SW 1271 (cell line): ENCODE data around the gene ZCCHC14.
A peak's percentile ranks its signal among the peaks of the same experiment; 100 is the strongest.
"Not testable (repeated sequence)": the region's sequence is repeated elsewhere in the genome, so short reads cannot be mapped to it uniquely, and the experiment has no call there.

ENCODE experiments used
- DNase-seq, 2 experiments: peaks; one replicate each; lab custom pipeline; 2025; lab: John Stamatoyannopoulos, UW

Gene ZCCHC14

DNA sequence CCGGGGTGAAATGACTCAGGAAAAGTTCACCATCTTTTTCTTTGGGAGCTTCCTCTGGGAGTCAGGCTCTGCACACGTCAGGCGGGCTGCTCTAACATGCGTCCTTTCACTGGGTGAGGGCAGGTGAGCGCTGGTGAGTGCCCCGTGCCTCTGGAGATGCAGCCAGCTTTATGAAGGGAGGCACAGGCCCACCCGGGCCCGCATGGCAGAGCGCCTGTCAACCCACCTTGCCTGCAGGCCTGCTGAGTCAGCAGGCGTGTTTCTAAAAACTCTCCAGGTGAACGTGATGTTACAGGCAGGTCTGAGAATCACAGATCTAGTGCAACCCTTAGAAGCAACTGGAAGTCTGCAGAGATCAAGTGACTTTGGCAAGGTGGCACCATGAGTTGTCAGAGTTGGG is 82.3 kb downstream of the ZCCHC14 start:
- DNase-seq: no peak

DNA sequence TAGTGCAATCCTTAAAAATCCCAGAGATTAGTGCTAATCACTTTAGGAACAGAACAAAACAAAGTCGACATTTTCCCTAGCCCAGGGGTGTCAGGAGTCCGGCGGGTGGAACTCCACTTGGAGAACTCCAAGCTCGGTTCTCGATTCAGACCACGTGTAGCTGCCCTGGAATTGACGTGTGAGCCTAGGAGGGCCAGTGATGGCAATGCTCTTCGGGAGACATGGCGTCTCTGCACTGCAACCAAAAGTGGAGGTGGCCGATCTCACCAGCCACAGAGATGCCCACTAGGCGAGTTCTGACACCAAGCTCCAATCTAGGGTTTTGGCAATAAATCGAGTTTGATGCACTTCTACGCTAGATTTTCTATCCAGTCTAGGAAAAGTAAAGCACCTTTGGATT is 83.0 kb downstream of the ZCCHC14 start:
- no peak for DNase-seq

GRCh38 chr16:87409153-87409552 is 83.7 kb downstream of the ZCCHC14 start:
- DNase-seq: no peak

DNA sequence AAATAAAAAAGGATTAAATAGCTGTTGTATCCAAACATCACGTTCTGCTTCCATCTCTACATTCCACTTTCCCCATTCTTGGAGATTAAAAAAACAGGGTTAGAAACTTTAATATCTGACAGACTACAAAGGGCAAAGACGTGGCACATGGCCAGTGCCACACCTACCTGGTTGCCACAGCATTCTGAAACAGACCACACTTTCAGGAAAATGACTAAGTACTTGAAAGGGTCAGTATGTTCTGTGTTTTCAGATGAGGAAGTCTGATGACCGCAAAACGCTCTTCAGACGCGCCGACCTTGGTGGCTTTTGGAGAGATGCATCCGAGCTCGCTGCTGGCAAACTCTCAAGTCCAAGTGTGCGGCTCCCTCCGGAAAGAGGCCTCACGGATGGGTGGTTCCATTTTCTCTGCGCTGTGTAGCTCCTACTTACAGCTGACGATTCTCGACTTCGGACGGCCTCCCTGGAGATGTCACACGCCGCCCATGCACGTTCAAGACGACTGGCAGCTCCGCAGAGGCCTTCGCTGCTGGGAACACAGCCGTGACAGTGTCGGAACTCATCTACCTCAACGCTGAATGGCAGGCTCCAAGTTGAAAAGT is 85.2 kb downstream of the ZCCHC14 start:
- DNase-seq: no peak

GRCh38 chr16:87406495-87407088 is 86.2 kb downstream of the ZCCHC14 start:
- no peak for DNase-seq

GRCh38 chr16:87404764-87405625 is 87.8 kb downstream of the ZCCHC14 start:
- DNase-seq: no peak

- DNase-seq: no peak
Observed at GRCh38 chr16:87395181-87395842, 97.5 kb downstream of the ZCCHC14 start.

DNA sequence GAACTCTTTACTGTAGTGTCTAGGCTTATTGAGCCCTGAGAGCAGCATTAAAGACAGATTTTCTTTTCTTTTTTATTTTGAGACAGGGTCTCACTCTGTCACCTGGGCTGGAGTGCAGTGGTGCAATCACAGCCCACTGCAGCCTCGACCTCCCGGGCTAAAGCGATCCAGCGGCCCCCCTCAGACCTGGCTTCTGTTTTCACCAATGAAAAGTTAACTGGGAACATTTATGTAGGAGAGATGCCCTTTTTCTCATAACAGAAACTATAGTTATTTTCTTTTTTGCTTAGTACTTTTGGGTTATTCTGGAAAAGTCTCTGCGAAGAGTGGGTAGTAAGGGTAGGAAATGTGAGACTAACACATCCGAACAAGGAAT is 99.2 kb downstream of the ZCCHC14 start:
- DNase-seq: no peak

DNA sequence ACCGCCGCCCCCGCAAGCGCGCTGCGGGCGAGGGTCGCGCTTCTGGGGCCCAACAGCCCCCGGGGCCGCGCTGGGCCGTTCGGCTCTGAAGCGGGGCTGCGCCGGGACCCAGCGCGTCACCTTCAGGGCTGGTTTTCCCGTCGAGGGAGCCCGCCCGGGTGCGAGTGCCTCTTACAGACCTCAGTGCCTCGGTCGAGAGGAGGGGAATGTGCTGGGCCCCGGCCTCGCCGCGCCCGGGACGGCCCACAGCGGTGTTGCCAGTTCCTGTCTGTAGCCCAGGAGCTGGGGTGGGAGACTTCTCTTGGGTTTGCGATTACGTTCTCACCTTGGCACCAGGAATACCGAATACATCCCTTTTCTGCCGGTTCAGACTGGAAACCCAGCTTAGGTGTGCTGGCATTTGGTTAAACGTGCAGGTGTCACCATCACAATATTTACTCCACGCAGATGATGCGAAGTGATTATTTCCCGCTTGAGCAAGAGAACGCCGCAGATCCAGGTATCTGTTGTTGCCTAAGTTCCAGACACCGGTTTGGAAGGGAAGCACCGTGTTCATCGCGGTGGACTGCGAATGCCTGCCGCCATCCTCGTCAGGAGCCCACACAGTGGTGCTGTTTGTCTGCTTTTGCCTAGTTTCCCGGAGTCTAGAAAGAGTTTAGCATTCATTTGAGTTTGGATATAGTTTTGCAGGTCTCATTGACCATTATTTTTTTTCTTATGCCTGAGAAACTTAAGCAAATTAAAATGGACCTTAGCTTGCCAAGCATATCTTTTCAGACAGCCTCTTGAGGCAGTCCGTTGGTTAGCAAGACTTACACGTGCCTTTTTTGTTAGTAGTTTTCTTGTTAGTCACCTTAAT is 99.8 kb downstream of the ZCCHC14 start:
- DNase-seq: peak in 1 of 2 experiments; percentile 52

- DNase-seq: peak; percentile 89 to 95
Observed at GRCh38 chr16:87391950-87392820, 100.6 kb downstream of the ZCCHC14 start, which contains the start of gene MAP1LC3B. Gene MAP1LC3B (plus strand): TSS chr16:87392336. CDS start chr16:87392428, 92 bp downstream.

- DNase-seq: no peak
Observed at GRCh38 chr16:87391324-87391949, 101.4 kb downstream of the ZCCHC14 start.

DNA sequence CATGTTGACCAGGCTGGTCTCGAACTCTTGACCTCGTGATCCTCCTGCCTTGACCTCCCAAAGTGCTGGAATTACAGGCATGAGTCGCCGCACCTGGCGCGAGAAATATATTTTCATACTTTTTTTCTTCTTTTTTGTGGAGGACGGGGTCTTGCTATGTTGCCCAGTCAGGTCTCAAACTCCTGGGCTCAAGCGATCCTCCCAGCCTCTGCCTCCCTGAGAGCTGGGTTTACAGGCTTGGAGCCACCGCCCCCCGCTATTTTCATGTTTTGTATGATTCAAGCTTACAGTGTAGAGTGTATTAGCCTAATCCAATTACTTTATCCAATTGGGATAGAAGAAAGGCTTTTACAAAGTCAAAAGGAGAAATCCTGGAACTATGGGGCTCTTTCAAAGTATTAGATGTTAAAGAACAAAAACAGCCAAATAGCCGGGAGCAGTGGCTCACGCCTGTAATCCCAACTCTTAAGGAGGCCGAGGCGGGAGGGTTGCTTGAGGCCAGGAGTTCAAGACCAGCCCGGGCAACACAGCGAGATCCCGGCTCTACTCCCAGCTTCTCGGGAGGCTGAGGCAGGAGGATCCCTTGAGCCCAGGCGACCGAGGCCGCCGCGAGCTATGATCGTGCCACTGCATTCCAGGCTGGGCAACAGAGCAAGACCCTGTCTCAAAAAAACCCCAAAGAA is 102.0 kb downstream of the ZCCHC14 start:
- DNase-seq: no peak

GRCh38 chr16:87389914-87390313 is 102.9 kb downstream of the ZCCHC14 start:
- DNase-seq: not testable (repeated sequence)

GRCh38 chr16:87389245-87389644 is 103.6 kb downstream of the ZCCHC14 start:
- DNase-seq: no peak

DNA sequence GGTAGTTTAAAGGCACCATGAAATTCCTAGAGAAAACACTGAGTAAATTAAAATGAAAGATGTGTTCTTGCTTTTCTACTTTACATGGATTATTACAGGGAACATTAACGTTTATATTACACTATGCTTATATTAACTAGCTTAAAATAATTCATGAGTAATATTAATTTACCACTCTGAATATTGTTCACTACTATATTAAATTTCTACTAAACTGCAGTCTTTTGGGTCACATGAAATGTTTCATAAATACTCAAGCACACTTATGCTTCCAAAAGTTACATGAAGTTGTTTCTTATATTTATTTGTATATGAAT is 104.0 kb downstream of the ZCCHC14 start:
- no peak for DNase-seq

GRCh38 chr16:87387942-87388817 is 104.6 kb downstream of the ZCCHC14 start:
- peak; percentile 97 to 98 for DNase-seq

- not testable (repeated sequence) for DNase-seq
Observed at GRCh38 chr16:87384875-87385167, 108.0 kb downstream of the ZCCHC14 start.

- no peak for DNase-seq
Observed at GRCh38 chr16:87384162-87384874, 108.5 kb downstream of the ZCCHC14 start.
